Mesenchymal stem cell (in vitro differentiated cells and primary cell): ENCODE results near the gene CCL20.
A peak's percentile ranks its signal among the peaks of the same experiment; 100 is the strongest.

Experiments used
- DNase-seq: peaks from one replicate; pipeline ENCODE4 v3.0.0-alpha.2; 2013
- H2AFZ ChIP-seq: one replicate; pipeline ENCODE4 v1.6.1; 2013; ENCODE audit warnings: low read depth, mild to moderate bottlenecking, control low read depth, inconsistent platforms, low read length, moderate library complexity
- H2AK5ac ChIP-seq: 2 replicates; pipeline ENCODE4 v1.6.1; 2013; ENCODE audit warnings: low read length, moderate library complexity, mild to moderate bottlenecking, inconsistent platforms; ENCODE audit not compliant: severe bottlenecking
- H2BK120ac ChIP-seq: one replicate; pipeline ENCODE4 v1.6.1; 2013; ENCODE audit warnings: low read depth, mild to moderate bottlenecking, inconsistent platforms, low read length, moderate library complexity
- H2BK12ac ChIP-seq, 2 experiments: one replicate each; pipeline ENCODE4 v1.6.1; 2013; ENCODE audit warnings: inconsistent platforms in 2 of 2, low read length in 2 of 2, mild to moderate bottlenecking in 2 of 2, moderate library complexity in 2 of 2, control low read depth in 1 of 2
- H2BK15ac ChIP-seq: one replicate; pipeline ENCODE4 v1.6.1; 2013; ENCODE audit warnings: mild to moderate bottlenecking, low read depth, inconsistent platforms; ENCODE audit not compliant: poor library complexity, severe bottlenecking
- H2BK5ac ChIP-seq: 2 replicates; pipeline ENCODE4 v1.6.1; 2013; ENCODE audit warnings: low read depth, mild to moderate bottlenecking, low read length, control low read depth, inconsistent platforms; ENCODE audit not compliant: poor library complexity, severe bottlenecking
- H3K14ac ChIP-seq, 2 experiments: one replicate each; pipeline ENCODE4 v1.6.1; 2013; ENCODE audit warnings: inconsistent platforms in 2 of 2, low read length in 2 of 2, control low read depth in 1 of 2, mild to moderate bottlenecking in 1 of 2, moderate library complexity in 1 of 2
- H3K18ac ChIP-seq, 2 experiments: one replicate each; pipeline ENCODE4 v1.6.1; 2013; ENCODE audit warnings: inconsistent platforms in 2 of 2, low read length in 2 of 2, control low read depth in 1 of 2, low read depth in 1 of 2, mild to moderate bottlenecking in 1 of 2
- H3K23ac ChIP-seq, 2 experiments: one replicate each; pipeline ENCODE4 v1.6.1; 2013; ENCODE audit warnings: inconsistent platforms in 2 of 2, low read length in 2 of 2, mild to moderate bottlenecking in 2 of 2, moderate library complexity in 2 of 2, control low read depth in 1 of 2
- H3K27ac ChIP-seq: 2 replicates; pipeline ENCODE4 v1.5.1; 2013; ENCODE audit warnings: mild to moderate bottlenecking, moderate library complexity, low read length, control low read depth, inconsistent platforms; ENCODE audit not compliant: poor library complexity, severe bottlenecking
- H3K27me3 ChIP-seq, 2 experiments: 2 replicates each; pipeline versions ENCODE4 v1.6.1 to v1.7.0; 2013; ENCODE audit warnings: low read length in 2 of 2, mild to moderate bottlenecking in 2 of 2, moderate library complexity in 2 of 2, control low read depth in 1 of 2, inconsistent platforms in 1 of 2; ENCODE audit not compliant: control insufficient read depth in 1 of 2, insufficient read depth in 1 of 2
- H3K36me3 ChIP-seq, 2 experiments: 2 replicates each; pipeline versions ENCODE4 v1.6.1 to v1.7.0; 2013; ENCODE audit warnings: low read length in 2 of 2, control low read depth in 1 of 2, inconsistent platforms in 1 of 2, low read depth in 1 of 2, mild to moderate bottlenecking in 1 of 2; ENCODE audit not compliant: insufficient read depth in 2 of 2, control insufficient read depth in 1 of 2
- H3K4ac ChIP-seq, 2 experiments: one replicate each; pipeline ENCODE4 v1.6.1; 2013; ENCODE audit warnings: inconsistent platforms in 2 of 2, low read length in 2 of 2, mild to moderate bottlenecking in 2 of 2, moderate library complexity in 2 of 2, control low read depth in 1 of 2, low read depth in 1 of 2
- H3K4me1 ChIP-seq: 2 replicates; pipeline ENCODE4 v1.6.1; 2013; ENCODE audit warnings: low read depth, low read length, control low read depth; ENCODE audit not compliant: control insufficient read depth, insufficient read depth
- H3K4me2 ChIP-seq: 2 replicates; pipeline ENCODE4 v1.6.1; 2013; ENCODE audit warnings: low read length, mild to moderate bottlenecking, inconsistent platforms; ENCODE audit not compliant: poor library complexity, severe bottlenecking
- H3K4me3 ChIP-seq, 2 experiments: 2 replicates each; pipeline versions ENCODE4 v1.5.1 to v1.7.0; 2013; ENCODE audit warnings: low read length in 2 of 2, mild to moderate bottlenecking in 2 of 2, control low read depth in 1 of 2, low read depth in 1 of 2; ENCODE audit not compliant: insufficient read depth in 1 of 2
- H3K79me1 ChIP-seq: replicated peaks from 2 replicates; pipeline ENCODE4 v1.6.1; 2013; ENCODE audit warnings: mild to moderate bottlenecking, control low read depth, low read length, inconsistent platforms; ENCODE audit not compliant: poor library complexity, severe bottlenecking
- H3K9ac ChIP-seq: 2 replicates; pipeline ENCODE4 v1.7.0; 2013; ENCODE audit warnings: mild to moderate bottlenecking, low read length, moderate library complexity
- H3K9me3 ChIP-seq: 2 replicates; pipeline ENCODE4 v1.7.0; 2013; ENCODE audit warnings: mild to moderate bottlenecking, low read length; ENCODE audit not compliant: control insufficient read depth
- H4K8ac ChIP-seq: one replicate; pipeline ENCODE4 v1.6.1; 2013; ENCODE audit warnings: inconsistent platforms, mild to moderate bottlenecking, low read length, moderate library complexity
- H4K91ac ChIP-seq: one replicate; pipeline ENCODE4 v1.6.1; 2013; ENCODE audit warnings: mild to moderate bottlenecking, low read length, inconsistent platforms
- WGBS: methylation state at CpG from one replicate; pipeline ENCODE4 v1.1.7; 2013; ENCODE audit warnings: mixed read lengths; 5-methylcytosine and 5-hydroxymethylcytosine counted together

The CCL20 gene

DNA sequence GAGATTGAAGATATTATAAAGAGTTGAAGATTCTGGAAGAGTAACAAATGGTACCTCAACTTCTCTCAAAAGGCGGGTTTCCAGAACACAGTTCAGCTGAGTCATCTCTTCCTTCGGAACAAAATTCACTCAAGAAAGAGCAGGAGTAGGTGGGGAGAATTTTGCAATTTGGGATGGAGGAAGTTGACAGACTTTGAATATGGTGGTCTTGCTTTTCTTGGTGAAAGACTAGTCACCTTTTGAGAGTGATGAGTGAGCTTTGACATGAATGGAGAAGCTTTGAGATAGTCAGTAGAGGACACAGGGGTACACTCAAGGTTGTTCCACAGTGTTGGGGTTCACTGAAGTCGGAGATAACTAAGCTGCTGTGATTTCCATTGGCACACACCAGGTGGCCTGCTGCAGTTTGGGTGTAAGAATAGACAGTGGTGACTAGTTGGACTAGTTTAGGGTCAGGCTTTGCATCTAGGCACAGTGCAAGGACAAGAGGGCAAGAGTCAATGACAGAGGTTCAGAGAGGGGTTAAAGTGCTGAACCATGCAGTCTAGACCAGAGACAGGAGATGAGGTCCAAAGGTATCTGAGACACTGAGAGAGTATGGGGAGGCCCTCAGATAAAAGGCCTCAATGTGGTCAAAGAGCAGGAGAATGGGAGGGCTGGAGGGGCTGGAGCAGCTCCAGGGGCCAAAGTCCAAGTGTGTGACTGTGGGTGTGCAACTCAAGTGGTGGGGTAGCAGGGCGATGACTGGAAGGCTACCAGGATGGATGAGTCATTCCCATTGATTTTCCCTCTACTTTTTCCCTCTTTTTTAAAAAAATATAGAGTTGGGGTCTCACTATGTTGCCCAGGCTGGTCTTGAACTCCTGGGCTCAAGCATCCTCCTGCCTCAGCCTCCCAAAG is 7.7 kb downstream of the CCL20 start:
- H2BK5ac ChIP-seq, result no peak overlapping the region
- H3K23ac ChIP-seq, result no peak overlapping the region
- H2BK120ac ChIP-seq, result no peak overlapping the region
- H3K9me3 ChIP-seq, result no peaks in the 10 kb centered on the region
- no peak overlapping the region for H2BK15ac ChIP-seq
- H3K18ac ChIP-seq, result peak overlapping the region in 1 of 2 experiments; percentile 28
- no peak overlapping the region for H3K27ac ChIP-seq
- no peaks in the 10 kb centered on the region for H3K36me3 ChIP-seq
- H3K14ac ChIP-seq, result no peak overlapping the region
- H4K91ac ChIP-seq, result no peak overlapping the region
- H3K4me3 ChIP-seq, result no peak overlapping the region
- H2BK12ac ChIP-seq, result peak overlapping the region; percentile 55 to 57
- no peak overlapping the region for H2AFZ ChIP-seq
- DNase-seq, result no peak
- peak overlapping the region; percentile 13 for H2AK5ac ChIP-seq
- no peaks in the 10 kb centered on the region for H3K27me3 ChIP-seq
- no peak overlapping the region for H4K8ac ChIP-seq
- no peak overlapping the region for H3K9ac ChIP-seq
- 82% methylated on average over 4 of the region's 4 CpGs for WGBS
- peaks cover 10% of the 10 kb centered on the region for H3K4me1 ChIP-seq
- no peaks in the 10 kb centered on the region for H3K79me1 ChIP-seq
- no peak overlapping the region for H3K4me2 ChIP-seq
- no peak overlapping the region for H3K4ac ChIP-seq

- Histone ChIP-seq H3K9ac (no peak overlapping the region), H3K4me1 (peaks cover 10% of the 10 kb centered on the region), H2BK120ac (no peak overlapping the region)
Measured at GRCh38 chr2:227822416-227823003, 8.9 kb downstream of the CCL20 start.

GRCh38 chr2:227823922-227824321 is 10.3 kb downstream of the CCL20 start:
- H2BK5ac ChIP-seq, result no peak overlapping the region
- no peaks in the 10 kb centered on the region for H3K27me3 ChIP-seq
- H2AK5ac ChIP-seq, result no peak overlapping the region
- no peak overlapping the region for H3K23ac ChIP-seq
- H3K18ac ChIP-seq, result no peak overlapping the region
- DNase-seq, result no peak
- H3K79me1 ChIP-seq, result no peaks in the 10 kb centered on the region
- peaks cover 6% of the 10 kb centered on the region for H3K4me1 ChIP-seq
- H3K14ac ChIP-seq, result no peak overlapping the region
- no peak overlapping the region for H2BK15ac ChIP-seq
- no peak overlapping the region for H2BK12ac ChIP-seq
- WGBS, result 100% methylated on average over 1 of the region's 2 CpGs
- no peak overlapping the region for H2BK120ac ChIP-seq
- no peaks in the 10 kb centered on the region for H3K36me3 ChIP-seq
- no peak overlapping the region for H3K9ac ChIP-seq
- H3K4me2 ChIP-seq, result no peak overlapping the region
- H4K91ac ChIP-seq, result no peak overlapping the region
- H4K8ac ChIP-seq, result no peak overlapping the region
- no peak overlapping the region for H3K4ac ChIP-seq
- H2AFZ ChIP-seq, result no peak overlapping the region
- no peak overlapping the region for H3K4me3 ChIP-seq
- H3K9me3 ChIP-seq, result no peaks in the 10 kb centered on the region
- no peak overlapping the region for H3K27ac ChIP-seq

More at GRCh38 chr2:227822416-227823003, 8.9 kb downstream of the CCL20 start:
- Histone ChIP-seq H2AFZ (no peak overlapping the region), H3K27me3 (no peaks in the 10 kb centered on the region), H4K91ac (no peak overlapping the region), H4K8ac (no peak overlapping the region), H3K23ac (no peak overlapping the region), H2AK5ac (no peak overlapping the region), H3K18ac (no peak overlapping the region), H3K4ac (no peak overlapping the region), H2BK12ac (no peak overlapping the region), H2BK5ac (no peak overlapping the region), H3K79me1 (no peaks in the 10 kb centered on the region), H3K4me3 (no peak overlapping the region), H3K36me3 (no peaks in the 10 kb centered on the region), H3K14ac (no peak overlapping the region), H3K9me3 (no peaks in the 10 kb centered on the region), H3K4me2 (no peak overlapping the region), H3K27ac (no peak overlapping the region), H2BK15ac (no peak overlapping the region)
- WGBS, result 96% methylated on average over 1 of the region's 2 CpGs
- no peak for DNase-seq

DNA sequence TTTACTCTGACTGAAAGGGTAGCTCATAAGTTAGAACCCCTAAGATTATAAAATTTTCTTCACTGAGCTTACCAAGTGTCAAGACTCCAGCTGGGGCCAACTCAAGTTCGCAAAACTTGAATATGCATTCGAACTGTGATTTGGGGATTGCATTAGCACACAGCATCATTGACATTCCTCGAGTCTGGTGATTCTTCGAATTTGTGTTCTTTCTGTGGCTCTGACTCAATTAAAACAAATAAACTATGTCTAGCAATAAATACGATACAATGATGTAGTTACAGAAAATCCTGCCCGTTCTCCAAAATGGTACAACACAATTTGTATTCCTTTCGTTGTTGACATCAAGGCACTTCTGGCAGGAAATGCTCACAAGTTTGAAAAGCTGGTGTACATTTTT is 11.1 kb downstream of the CCL20 start:
- H3K23ac ChIP-seq, result no peak overlapping the region
- H2AFZ ChIP-seq, result no peak overlapping the region
- H3K9ac ChIP-seq, result no peak overlapping the region
- H3K27me3 ChIP-seq, result no peaks in the 10 kb centered on the region
- no peaks in the 10 kb centered on the region for H3K36me3 ChIP-seq
- H3K4ac ChIP-seq, result no peak overlapping the region
- H2AK5ac ChIP-seq, result no peak overlapping the region
- H2BK15ac ChIP-seq, result no peak overlapping the region
- H3K4me2 ChIP-seq, result no peak overlapping the region
- no peak overlapping the region for H2BK5ac ChIP-seq
- H3K27ac ChIP-seq, result no peak overlapping the region
- no peaks in the 10 kb centered on the region for H3K79me1 ChIP-seq
- H3K9me3 ChIP-seq, result no peaks in the 10 kb centered on the region
- no peak overlapping the region for H3K14ac ChIP-seq
- DNase-seq, result no peak
- H3K4me3 ChIP-seq, result no peak overlapping the region
- no peak overlapping the region for H2BK12ac ChIP-seq
- 82% methylated on average over 5 of the region's 7 CpGs for WGBS
- H2BK120ac ChIP-seq, result no peak overlapping the region
- no peak overlapping the region for H4K91ac ChIP-seq
- peaks cover 3% of the 10 kb centered on the region for H3K4me1 ChIP-seq
- no peak overlapping the region for H3K18ac ChIP-seq
- H4K8ac ChIP-seq, result no peak overlapping the region
